Activated T-cell treated with anti-CD3 and anti-CD28 coated beads for 1 hour (primary cell): Measurements from ENCODE around the gene PLIN3.
"Not testable (repeated sequence)": the region's sequence is repeated elsewhere in the genome, so short reads cannot be mapped to it uniquely, and the experiment has no call there.

Experiments used
- DNase-seq: peaks from one replicate; pipeline ENCODE4 v3.0.0-alpha.2; 2020; ENCODE audit warnings: low read depth

Gene PLIN3

DNA sequence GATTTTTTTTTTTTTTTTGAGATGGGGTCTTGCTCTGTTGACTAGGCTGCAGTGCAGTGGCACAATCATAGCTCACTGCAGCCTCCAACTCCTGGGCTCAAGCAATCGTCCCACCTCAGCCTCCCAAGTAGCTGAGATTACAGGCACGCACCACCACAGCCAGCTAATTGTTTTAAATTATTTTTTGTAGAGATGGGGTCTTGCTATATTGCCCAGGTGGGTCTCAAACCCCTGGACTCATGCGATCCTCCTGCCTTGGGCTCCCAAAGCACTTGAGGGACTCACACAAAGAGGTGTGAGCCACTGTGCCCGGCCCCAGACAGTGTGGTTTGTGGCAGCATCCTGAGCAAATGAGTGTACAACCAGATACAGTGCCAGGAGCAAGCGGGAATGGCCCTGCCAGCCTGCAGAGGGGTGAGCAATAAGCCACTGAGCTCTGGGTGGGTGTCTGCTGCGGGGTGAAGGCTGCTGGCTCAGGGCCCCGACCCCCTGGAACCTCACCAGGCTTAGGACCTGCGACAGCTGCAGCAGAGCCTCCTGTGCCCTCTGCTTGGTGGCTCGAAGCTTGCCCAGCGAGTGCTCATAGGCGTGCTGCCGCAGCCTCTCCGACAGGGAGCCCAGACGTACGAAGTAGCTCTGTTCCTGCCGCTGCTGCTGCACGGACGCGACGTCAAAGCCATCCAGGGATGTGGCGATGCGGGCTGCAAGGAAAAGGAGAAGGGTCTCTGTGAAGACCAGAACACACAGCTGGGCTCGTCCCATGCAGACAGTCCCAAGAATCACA lies 20.1 kb downstream of the PLIN3 start:
- DNase-seq = no peak

DNA sequence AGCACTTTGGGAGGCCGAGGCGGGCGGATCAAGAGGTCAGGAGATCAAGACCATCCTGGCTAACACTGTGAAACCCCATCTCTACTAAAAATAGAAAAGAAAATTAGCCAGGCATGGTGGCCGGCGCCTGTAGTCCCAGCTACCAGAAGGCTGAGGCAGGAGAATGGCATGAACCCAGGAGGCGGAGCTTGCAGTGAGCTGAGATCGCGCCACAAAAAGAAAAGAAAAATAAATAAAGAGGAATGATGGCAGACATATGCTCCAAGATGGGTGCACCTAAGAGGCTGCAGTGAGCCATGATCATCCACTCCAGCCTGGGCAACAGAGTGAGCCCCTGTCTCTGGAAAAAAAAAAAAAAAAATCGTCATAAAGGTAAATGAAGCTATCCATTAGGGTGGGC lies 21.5 kb downstream of the PLIN3 start:
- not testable (repeated sequence) for DNase-seq

DNA sequence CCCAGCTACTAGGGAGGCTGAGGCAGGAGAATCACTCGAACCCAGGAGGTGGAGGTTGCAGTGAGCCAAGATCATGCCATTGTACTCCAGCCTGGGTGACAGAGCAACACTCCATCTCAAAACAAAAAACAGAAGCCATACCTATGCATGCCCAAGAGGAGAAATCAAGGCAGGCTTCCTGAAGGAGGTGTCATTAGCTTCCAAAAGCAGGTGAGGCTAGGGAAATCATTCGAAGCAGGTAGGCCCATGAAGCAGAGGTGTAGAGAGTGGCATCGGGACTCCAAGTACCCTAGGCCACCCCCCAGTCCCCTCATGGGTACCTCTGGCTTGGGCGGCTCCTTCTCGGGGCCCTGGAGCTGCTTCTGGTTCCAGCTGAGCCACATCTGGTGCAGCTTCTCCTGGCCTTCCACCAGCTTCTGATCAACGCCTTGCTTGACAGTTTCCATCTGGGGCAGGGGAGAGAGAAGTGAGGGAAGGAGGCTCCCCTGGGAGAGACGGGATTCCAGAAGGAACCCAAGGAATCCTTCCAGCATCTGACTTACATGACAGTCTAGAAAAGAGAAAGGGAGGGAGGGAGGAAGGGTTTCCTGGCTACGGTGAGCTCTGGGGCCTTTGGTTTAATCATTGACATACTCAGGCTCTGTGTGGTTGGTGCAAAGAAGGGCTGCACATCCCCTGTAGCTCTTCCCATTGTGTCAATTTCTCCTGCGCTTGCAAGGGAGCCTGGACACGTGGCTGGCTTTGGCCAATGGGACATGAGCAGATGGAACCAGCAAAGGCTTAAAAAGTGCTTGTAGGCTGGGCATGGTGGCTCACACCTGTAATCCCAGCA lies 22.9 kb downstream of the PLIN3 start:
- DNase-seq = no peak

GRCh38 chr19:4843647-4843965 lies 23.9 kb downstream of the PLIN3 start:
- DNase-seq = no peak

DNA sequence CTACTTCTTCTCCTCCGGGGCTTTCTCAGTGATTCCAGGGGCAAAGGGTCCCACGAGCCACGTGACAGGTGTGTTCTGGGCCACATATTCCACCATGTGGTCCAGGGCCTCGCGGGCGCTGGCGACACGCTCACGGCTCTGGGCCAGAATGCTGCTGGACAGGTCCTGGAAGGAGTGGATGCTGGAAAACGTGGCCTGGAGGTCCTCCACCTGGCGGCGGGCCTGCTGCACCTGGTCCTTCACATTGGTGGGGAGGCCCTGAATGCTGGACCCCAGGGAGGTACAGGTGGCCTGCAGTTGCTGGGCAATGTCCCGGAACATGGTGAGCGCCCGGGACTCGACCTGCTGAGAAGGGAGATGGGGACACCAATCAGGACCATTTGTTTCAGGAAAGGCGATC lies 28.3 kb downstream of the PLIN3 start:
- DNase-seq = no peak

- DNase-seq = no peak
These were observed 34.7 kb downstream of the PLIN3 start for GRCh38 chr19:4832776-4833175.

GRCh38 chr19:4831979-4832340 lies 35.5 kb downstream of the PLIN3 start:
- DNase-seq = not testable (repeated sequence)

DNA sequence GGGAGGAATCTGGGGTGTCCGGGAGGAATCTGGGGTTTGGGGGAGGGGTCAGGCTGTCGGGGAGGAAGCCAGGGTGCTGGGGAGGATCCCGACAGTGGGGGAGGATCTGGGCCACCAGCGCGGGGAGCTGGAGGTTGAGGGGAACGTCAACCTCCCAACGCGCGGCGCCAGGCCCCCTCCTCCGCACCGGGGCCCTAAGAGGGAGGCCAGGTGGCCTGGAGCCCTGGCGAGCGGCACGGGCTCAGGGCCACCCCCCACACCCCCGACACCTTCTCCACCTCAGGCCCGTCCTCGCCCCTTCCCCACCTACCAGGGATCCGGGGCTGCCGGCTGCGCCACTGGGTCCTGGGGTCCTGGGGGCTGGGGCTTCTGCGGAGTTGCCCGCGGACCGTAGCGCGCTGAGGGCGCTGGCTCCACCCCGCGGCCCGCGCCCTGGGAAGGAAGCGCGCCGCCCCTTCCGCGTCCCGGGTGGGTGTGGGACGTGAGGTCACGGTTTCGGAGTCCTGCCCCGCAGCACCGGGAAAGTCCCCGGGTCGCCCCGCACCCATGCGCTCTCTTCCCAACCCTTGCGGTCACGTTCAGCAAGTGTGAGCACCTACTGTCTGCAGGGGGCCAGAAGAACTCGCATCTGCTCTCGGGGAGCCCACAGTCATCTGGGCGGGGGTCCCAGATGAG lies 36.0 kb downstream of the PLIN3 start, which contains the start of gene TICAM1:
TSS of gene TICAM1 (minus strand) at position 409 of the 675 bp plus-strand sequence. CDS start 13,335 bp downstream, outside the sequence.
- peak; percentile 68 for DNase-seq

DNA sequence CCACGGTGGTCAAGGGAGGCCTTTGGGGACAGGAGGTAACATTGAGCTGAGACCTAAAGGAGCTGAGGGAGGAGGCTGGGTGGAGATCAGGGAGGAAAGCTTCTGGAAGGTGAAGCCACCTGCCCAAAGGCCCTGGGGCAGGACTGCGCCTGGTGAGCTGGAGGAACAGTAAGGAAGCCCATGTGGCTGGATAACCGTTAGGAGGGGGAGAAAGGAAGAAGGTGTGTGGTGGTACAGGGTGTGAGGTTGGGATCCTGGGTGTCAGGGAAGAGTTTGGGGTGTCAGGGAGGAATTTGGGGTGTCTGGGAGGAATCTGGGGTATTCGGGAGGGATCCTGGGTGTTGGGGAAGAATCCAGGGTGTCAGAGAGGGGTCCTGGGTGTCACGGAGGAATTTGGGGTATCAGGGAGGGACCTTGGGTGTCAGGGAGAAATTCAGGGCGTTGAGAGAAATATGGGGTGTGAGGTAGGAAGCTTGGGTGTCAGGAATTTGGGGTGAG lies 36.6 kb downstream of the PLIN3 start:
- no peak for DNase-seq

DNA sequence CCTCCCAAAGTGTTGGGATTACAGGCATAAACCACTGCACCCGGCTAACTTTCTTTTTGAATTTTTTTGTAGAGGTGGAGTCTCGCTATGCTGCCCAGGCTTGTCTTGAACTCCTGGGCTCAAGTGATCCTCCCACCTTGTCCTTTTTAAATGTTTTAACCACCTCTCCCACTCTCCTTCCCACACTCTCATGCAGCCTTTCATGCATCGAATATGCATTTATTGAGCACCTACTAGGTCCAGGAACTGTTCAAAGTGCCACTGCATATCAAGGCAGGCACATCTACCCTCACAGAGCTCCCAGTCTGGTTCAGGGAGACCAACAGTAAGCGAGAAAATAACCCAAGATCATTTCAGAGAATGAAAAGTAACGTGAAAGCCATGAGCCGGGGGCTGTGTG lies 37.1 kb downstream of the PLIN3 start:
- no peak for DNase-seq

- DNase-seq = no peak
These were observed 38.3 kb downstream of the PLIN3 start for GRCh38 chr19:4829001-4829712.

DNA sequence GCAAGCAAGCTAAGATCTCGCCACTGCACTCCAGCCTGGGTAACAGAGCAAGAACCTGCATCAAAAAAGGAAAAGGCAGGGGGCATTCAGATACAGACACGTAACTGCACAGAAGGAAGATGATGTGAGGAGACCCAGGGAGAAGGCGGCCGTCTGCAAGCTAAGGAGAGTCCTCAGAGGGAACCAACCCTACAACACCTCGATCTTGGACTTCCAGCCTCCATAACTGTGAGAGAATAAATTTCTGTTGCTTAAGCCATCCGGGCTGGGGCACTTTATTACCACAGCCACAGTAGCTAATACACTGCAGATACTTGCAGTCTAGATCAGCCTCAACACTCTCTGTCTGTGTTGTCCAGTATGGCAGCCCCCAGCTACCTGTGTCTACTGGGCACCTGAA lies 43.9 kb downstream of the PLIN3 start:
- DNase-seq = no peak

DNA sequence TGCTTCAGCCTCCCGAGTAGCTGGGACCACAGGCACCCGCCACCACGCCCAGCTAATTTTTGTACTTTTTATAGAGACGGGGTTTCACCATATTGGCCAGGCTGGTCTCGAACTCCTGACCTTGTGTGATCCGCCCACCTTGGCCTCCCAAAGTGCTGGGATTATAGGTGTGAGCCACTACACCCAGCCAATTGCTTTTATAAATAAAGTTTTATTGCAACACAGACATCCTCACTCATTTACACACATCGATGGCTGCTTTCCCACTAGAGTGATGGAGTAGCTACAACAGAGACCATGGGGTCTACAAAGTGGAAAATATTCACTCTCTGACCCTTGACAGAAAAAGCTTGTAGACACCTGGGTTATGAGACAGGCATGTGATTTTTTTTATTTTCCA lies 45.1 kb downstream of the PLIN3 start:
- DNase-seq = not testable (repeated sequence)

DNA sequence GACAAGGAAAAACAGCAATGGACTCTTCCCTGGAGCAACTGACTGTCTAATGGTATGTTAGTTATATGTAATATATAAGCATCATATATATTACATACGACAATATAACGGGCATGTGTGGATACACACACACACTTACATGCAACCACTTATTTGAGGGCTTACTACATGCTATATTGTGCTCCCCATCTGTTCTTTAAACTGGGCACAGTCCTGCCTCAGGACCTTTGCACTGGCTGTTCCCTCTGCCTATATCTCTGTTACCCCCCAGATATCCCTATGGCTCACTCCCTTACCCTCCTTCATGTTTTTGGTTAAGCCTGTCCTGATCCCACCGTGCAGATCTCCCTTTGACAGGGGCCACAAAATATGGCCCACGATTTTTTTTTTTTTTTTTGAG lies 46.2 kb downstream of the PLIN3 start:
- no peak for DNase-seq

DNA sequence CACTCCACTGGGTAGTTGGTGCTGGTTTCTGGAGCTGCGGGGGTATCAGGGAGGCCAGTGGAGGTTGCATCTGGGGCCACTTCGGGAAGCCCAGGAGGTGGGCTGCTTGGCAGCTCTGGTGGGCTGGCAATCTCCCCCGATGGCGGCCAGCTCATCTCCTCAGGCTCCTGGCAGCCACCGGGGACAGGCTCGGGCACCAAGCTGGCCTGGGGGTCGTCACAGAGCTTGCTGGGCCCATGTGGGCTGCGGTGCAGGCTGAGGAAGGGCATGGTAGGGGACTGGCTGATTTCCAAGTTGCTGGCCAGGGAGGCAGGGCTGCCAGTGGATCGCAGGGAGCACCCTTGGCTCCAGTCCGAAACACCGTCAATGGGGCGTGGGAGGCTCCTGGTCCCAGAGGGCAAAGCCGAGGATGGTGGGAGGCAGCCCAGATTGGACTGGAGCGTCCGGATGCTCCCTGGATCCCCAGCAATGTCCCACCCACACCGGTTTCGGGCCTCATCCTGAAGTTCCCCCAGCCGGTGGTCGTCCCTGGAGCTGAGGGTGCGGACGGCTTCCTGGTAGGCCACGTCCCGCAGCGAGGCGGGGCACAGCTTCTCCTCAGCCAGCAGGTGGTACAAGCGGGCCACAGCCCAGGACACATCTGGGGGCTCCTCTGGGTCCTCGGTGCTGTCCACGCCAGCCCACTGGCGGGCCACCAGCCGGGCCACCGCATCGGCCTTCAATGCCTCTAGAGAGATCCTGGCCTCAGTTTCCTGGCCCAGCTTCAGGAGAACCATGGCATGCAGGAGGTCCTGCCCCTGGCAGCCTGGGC lies 49.8 kb downstream of the PLIN3 start:
- no peak for DNase-seq

DNA sequence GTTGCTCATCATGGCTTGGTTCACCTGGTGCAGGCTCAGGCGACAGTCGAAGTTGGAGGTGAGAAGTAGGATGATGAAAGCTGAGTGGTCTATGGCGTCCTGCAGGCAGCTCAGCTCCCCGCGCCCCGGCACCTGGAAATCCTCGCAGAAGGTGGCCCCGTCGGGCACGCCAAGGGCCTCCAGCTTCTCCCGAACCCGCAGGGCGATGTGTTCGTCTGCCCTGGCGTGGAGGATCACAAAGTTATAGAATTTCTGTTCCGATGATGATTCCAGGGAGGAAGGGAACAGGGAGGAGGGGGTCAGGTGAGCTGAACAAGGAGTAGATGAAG lies 50.6 kb downstream of the PLIN3 start:
- DNase-seq = no peak

GRCh38 chr19:4816202-4816949 lies 51.1 kb downstream of the PLIN3 start:
- no peak for DNase-seq

- peak; percentile 61 for DNase-seq
These were observed 51.9 kb downstream of the PLIN3 start for GRCh38 chr19:4815426-4816201.

- no peak for DNase-seq
These were observed 52.6 kb downstream of the PLIN3 start for GRCh38 chr19:4814625-4815425.
